22Rv1 (cell line): ENCODE data around the gene CCDC7.
"Not testable (repeated sequence)": the region's sequence is repeated elsewhere in the genome, so short reads cannot be mapped to it uniquely, and the experiment has no call there.

Experiments used
- H3K27ac ChIP-seq: fragments of 450-650 bp; 2 replicates; pipeline ENCODE4 v1.5.1; 2017
- ZFX ChIP-seq: fragments of 450-650 bp; IDR thresholded peaks from 2 replicates; pipeline ENCODE4 v1.6.1; 2017; ENCODE audit warnings: antibody characterized with exemption, borderline replicate concordance
- TF ChIP-seq, protein P1 (sequence below): fragments of 450-650 bp; IDR thresholded peaks from 2 replicates; pipeline ENCODE4 v1.5.1; 2017; ENCODE audit warnings: mild to moderate bottlenecking

The CCDC7 gene

DNA sequence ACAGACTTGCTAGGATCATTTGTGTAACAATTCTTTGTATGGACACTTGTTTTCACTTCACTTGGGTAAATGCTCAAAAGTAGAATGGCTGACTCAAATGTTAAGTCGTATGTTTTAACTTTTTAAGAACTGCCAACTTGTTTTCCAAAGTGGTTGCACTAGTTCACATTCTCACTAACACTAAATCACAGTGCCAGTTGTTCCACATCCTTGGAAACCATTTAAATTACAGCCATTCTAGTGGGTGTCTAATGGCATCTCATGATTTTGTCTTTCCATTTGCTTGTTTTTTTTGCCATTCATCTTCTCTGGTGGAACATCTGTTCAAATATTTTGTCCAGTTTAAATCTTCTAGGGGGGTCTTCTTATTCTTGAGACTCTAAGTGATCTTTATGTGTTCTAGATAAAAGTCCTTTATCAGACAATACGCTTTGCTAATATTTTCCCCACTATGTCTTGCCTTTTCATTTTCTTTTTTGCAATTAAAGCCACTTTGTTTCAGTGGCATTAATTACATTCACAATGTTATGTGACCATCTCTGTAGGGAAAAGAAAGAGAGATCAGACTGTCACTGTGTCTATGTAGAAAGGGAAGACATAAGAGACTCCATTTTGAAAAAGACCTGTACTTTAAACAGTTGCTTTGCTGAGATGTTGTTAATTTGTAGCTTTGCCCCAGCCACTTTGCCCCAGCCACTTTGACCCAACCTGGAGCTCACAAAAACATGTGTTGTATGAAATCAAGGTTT is 448.1 kb downstream of the CCDC7 start:
- TF ChIP-seq ZFX, result no peak
- TF ChIP-seq, protein P1, sequence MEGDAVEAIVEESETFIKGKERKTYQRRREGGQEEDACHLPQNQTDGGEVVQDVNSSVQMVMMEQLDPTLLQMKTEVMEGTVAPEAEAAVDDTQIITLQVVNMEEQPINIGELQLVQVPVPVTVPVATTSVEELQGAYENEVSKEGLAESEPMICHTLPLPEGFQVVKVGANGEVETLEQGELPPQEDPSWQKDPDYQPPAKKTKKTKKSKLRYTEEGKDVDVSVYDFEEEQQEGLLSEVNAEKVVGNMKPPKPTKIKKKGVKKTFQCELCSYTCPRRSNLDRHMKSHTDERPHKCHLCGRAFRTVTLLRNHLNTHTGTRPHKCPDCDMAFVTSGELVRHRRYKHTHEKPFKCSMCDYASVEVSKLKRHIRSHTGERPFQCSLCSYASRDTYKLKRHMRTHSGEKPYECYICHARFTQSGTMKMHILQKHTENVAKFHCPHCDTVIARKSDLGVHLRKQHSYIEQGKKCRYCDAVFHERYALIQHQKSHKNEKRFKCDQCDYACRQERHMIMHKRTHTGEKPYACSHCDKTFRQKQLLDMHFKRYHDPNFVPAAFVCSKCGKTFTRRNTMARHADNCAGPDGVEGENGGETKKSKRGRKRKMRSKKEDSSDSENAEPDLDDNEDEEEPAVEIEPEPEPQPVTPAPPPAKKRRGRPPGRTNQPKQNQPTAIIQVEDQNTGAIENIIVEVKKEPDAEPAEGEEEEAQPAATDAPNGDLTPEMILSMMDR, result no peak

DNA sequence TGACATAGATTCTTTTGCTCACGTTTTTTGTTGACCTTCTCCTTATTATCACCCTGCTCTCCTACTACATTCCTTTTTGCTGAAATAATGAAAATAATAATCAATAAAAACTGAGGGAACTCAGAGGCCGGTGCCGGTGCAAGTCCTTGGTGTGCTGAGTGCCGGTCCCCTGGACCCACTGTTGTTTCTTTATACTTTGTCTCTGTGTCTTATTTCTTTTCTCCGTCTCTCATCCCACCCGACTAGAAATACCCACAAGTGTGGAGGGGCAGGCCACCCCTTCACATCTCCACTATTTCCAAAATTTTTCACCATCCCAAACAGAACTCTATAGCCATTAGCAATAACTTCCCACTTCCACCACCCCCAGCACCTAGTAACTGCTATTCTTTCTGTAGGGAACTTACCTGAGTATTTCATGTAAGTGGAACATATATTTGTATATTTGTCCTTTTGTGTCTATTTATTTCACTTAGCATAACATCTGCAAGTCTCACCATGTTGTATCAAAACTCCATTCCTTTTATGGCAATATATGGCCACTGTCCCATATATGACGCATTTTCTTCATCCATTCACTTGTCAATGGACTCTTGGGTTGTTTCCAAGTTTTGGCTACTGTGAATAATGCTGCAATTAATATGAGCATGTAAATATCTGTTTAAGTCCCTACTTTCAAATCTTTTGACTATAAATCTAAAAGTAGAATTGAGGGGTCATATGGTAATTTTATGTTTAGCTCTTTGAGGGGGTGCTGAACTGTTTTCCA is 449.4 kb downstream of the CCDC7 start:
- not testable (repeated sequence) for H3K27ac ChIP-seq

More for the DNA sequence above, 448.1 kb downstream of the CCDC7 start:
- no peak overlapping the region for H3K27ac ChIP-seq

DNA sequence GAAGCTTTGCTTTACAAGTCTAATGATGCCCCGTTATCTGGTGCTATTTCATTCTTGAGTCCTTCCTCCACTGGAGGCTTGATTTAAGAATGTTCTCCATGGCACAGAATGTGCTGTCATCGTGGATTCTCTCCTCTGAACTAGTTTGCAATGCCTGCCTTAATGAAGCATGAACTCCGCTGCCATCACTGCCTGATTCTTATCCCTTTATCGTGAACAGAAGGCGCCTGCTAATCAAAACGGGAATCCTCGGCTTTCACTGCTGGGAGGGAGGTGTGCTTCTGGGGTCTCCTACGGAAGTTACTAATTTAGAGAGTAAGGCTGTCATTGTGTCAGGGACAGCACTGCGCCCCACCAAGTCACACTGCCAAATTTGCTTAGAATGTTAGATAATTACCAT is 455.9 kb downstream of the CCDC7 start:
- TF ChIP-seq, protein P1, result no peak
- TF ChIP-seq ZFX, result no peak
- no peak overlapping the region for H3K27ac ChIP-seq

DNA sequence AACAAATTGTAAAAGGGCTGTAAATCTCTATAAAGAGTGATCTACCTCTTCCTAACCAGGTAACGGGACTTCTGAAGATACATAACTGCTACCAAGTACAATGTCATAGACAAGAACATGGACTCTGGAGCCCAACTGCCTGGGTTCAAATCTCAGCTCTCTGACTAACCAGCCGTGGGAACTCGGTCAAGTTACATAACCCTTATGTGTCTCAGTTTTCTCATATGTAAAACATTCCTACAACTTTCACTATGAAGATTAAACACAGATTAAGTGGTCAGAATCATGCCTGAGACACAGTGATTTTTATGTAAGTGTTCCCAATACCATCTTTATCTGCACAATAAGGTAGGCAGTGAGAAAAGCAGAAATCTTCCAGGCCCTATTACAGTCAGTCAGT is 459.5 kb downstream of the CCDC7 start:
- TF ChIP-seq ZFX, result no peak
- TF ChIP-seq, protein P1, result no peak
- H3K27ac ChIP-seq, result no peak overlapping the region

DNA sequence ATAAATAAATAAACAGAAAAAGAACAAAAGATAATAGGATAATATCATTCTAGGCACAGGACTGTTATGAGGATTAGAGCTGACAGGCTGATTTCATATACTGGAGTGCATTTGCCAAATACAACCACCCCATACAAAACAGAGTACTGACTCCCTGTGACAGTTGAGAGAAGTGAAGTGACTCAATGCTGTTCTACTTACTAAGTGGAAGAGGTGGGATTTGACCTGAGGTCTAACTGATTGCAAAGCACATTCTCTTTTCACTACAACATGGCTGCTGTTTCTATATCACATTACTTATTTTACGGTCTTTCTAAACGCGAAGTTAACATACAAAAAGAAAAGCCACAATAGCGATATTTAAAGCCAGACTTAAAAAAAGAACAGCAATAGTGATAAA is 460.7 kb downstream of the CCDC7 start:
- no peak overlapping the region for H3K27ac ChIP-seq
- TF ChIP-seq, protein P1, result no peak
- TF ChIP-seq ZFX, result no peak

DNA sequence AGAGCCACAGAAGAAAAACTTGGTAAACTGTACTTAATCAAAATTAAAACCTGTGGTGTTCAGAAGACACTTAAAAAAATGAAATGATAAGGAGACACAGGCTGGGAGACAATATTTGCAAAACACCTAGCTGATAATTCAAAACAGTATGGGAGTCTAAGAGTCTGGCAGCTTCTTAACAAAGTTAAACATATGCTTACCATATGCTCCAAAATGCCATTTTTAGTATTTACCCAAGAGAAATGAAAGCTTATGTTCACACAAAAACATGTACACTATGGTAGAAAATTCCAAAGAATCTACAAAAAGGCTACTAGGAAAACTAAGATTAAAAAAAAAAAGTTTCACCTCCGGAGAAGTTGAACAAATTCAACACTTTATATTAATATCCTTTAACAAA is 463.5 kb downstream of the CCDC7 start:
- TF ChIP-seq, protein P1, result no peak
- no peak for TF ChIP-seq ZFX
- no peak overlapping the region for H3K27ac ChIP-seq

DNA sequence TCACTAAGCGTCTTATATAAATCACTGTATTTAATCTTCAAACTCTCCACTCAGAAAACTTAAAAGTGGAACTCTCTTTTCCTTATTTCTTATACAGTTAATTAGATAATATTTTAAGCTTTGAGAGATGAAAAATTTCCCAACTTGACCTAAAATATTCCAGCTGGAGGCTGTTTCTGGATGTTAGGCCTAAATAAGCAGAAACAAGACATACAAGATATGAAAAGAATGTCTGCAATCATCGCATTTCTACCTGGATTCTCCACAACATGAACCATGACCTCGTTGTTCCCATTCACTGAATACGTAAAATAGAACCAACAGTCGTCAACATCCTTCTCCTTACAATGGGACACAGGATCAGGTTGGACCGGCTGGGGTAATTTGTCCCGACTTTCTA is 464.0 kb downstream of the CCDC7 start:
- H3K27ac ChIP-seq, result not testable (repeated sequence)

DNA sequence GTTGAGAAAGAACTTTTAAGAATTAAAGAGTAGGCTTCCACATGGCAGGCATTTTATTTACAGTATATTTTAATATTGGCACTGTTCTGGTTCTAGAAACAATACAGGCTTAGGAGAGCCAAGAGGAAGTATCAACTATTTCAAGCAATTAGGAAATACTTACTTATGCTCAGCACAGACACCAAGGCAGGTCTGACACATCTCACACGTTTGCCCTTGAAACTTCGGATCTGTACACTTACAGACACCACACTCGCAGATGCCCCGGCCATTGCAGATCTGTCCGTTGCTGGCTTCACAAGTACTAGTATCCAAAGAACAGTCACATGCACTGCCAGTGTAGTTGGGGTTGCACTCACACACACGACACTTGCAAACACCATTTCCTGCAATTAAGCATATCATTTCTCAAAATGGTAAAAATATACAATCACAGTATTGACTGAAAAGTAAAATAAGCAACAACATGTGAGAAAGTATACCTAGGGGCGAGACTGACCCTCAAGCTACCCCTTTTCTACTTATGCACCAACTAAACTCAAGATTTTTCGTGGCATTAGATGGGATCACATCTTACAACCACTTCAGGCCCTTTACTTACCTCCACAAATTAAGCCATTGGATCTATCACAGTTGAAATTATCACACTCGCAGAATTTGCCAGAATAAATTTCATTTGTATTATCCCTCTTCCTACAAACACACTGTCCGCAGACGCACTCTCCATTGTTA is 465.5 kb downstream of the CCDC7 start:
- no peak overlapping the region for H3K27ac ChIP-seq
- TF ChIP-seq ZFX, result no peak
- TF ChIP-seq, protein P1, result no peak

DNA sequence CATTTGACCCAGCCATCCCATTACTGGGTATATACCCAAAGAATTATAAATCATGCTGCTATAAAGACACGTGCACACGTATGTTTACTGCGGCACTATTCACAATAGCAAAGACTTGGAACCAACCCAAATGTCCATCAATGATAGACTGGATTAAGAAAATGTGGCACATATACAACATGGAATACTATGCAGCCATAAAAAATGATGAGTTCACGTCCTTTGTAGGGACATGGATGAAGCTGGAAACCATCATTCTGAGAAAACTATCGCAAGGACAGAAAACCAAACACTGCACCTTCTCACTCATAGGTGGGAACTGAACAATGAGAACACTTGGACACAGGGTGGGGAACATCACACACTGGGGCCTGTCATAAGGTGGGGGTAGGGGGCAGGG is 471.9 kb downstream of the CCDC7 start:
- not testable (repeated sequence) for H3K27ac ChIP-seq
